NCI-H2107 (cell line): ENCODE data around the gene CTSD.

Source experiments
- DNase-seq: peaks from one replicate; lab custom pipeline; 2025; lab: John Stamatoyannopoulos, UW

CTSD gene

GRCh38 chr11:1755692-1756561 lies 7.8 kb downstream of the CTSD start:
- DNase-seq: no peak

- no peak for DNase-seq
These were observed 8.4 kb downstream of the CTSD start for GRCh38 chr11:1755344-1755691.

- no peak for DNase-seq
These were observed 9.2 kb downstream of the CTSD start for GRCh38 chr11:1754376-1755150.

GRCh38 chr11:1753929-1754305 lies 9.8 kb downstream of the CTSD start:
- no peak for DNase-seq

- DNase-seq: no peak
These were observed 10.3 kb downstream of the CTSD start for GRCh38 chr11:1753229-1753928.

- no peak for DNase-seq
These were observed 10.9 kb downstream of the CTSD start for GRCh38 chr11:1752907-1753228.

- DNase-seq: no peak
These were observed 11.5 kb downstream of the CTSD start for GRCh38 chr11:1751999-1752906.

GRCh38 chr11:1751531-1751921 lies 12.2 kb downstream of the CTSD start:
- no peak for DNase-seq

- no peak for DNase-seq
These were observed 12.7 kb downstream of the CTSD start for GRCh38 chr11:1750840-1751530.

- DNase-seq: no peak
These were observed 13.3 kb downstream of the CTSD start, which contains the start of gene IFITM10 for GRCh38 chr11:1750481-1750839. TSS of gene IFITM10 (minus strand) at chr11:1750595. CDS start at chr11:1750442, 153 bp downstream.

- DNase-seq: no peak
These were observed 14.1 kb downstream of the CTSD start for GRCh38 chr11:1749395-1750351.

GRCh38 chr11:1748636-1749394 lies 14.9 kb downstream of the CTSD start:
- no peak for DNase-seq

GRCh38 chr11:1747753-1748635 lies 15.7 kb downstream of the CTSD start:
- DNase-seq: no peak

GRCh38 chr11:1746956-1747752 lies 16.6 kb downstream of the CTSD start:
- no peak for DNase-seq

GRCh38 chr11:1746511-1746931 lies 17.2 kb downstream of the CTSD start:
- no peak for DNase-seq

GRCh38 chr11:1745701-1746320 lies 17.9 kb downstream of the CTSD start:
- DNase-seq: no peak
